HG03439 (cell line): ENCODE measurements around the gene EN2.

Experiments used
- ATAC-seq: cut with Tn5 transposase; IDR thresholded peaks from one replicate; pipeline ENCODE4 v1.9.1; 2021; ENCODE audit warnings: mild to moderate bottlenecking, moderate library complexity; ENCODE audit not compliant: unreplicated experiment

Gene EN2

GRCh38 chr7:155507576-155507975 lies 49.6 kb downstream of the EN2 start:
- no peak for ATAC-seq

GRCh38 chr7:155508376-155509358 lies 50.7 kb downstream of the EN2 start:
- no peak for ATAC-seq

GRCh38 chr7:155509359-155509724 lies 51.4 kb downstream of the EN2 start:
- no peak for ATAC-seq

GRCh38 chr7:155509725-155510551 lies 52.0 kb downstream of the EN2 start:
- no peak for ATAC-seq

GRCh38 chr7:155510975-155511701 lies 53.2 kb downstream of the EN2 start:
- ATAC-seq, result no peak

GRCh38 chr7:155511702-155511996 lies 53.7 kb downstream of the EN2 start:
- no peak for ATAC-seq

- no peak for ATAC-seq
Measured at GRCh38 chr7:155512246-155512887, 54.4 kb downstream of the EN2 start.

GRCh38 chr7:155513543-155514285 lies 55.8 kb downstream of the EN2 start:
- ATAC-seq, result no peak

GRCh38 chr7:155514296-155514695 lies 56.4 kb downstream of the EN2 start:
- ATAC-seq, result no peak
